K562 (cell line): ENCODE results near the gene KAZN. TPM values are rescaled to one million over a fixed set of nuclear protein-coding genes. Genes with fewer than 3 reads are reported as not detected.

Source experiments
- ATAC-seq: fragments of 200-7000 bp; cut with Tn5 transposase; 3 replicates; pipeline ENCODE4 v1.9.1; 2020; ENCODE audit warnings: moderate library complexity
- BruUV-seq: library from RNA; stranded (reverse); fragments of 400-500 nt; replicated peaks from 2 replicates; lab custom pipeline; 2021; lab: Mats Ljungman, UMichigan
- CTCF ChIA-PET: fragments of 300-600 bp; formaldehyde crosslinking; extraction: SDS; loops from one replicate; lab custom pipeline; 2021; ENCODE audit warnings: low intra/inter-chr PET ratio; lab: Yijun Ruan, JAX
- POLR2A ChIA-PET: fragments of 300-600, 350-650 bp; sonication (Branson Sonifier 250); formaldehyde crosslinking; extraction: SDS; loops from one replicate; lab custom pipeline; 2021; ENCODE audit warnings: antibody characterized with exemption, inconsistent platforms; lab: Yijun Ruan, JAX
- DNase-seq, 4 experiments: peaks; one replicate each; pipeline versions ENCODE4 v3.0.0 to v3.0.0-alpha.2; 2011 to 2018; ENCODE audit warnings: low spot score in 3 of 4, mixed read lengths in 3 of 4; ENCODE audit errors: extremely low read depth in 1 of 4
- FAIRE-seq: peaks from 2 replicates; lab custom pipeline; 2011; peaks lifted over from hg19 to GRCh38; lab: Jason Lieb, UNC
- H2AFZ ChIP-seq: 2 replicates; pipeline ENCODE4 v1.6.0; 2011; ENCODE audit warnings: low read depth, low read length, control low read depth, inconsistent platforms
- H3K27ac ChIP-seq: fragments of 200-600 bp; 3 replicates; pipeline ENCODE4 v1.8.0; 2011; ENCODE audit warnings: low read depth, mild to moderate bottlenecking, control low read depth, inconsistent platforms, low read length, moderate library complexity, mixed read lengths; ENCODE audit errors: extremely low read depth
- H3K27me3 ChIP-seq, 2 experiments: fragments of 300-600 bp in 1 of 2; 2 replicates in 1 of 2; 3 replicates in 1 of 2; pipeline versions ENCODE4 v1.6.0 to v1.8.0; 2011; ENCODE audit warnings: inconsistent platforms in 2 of 2, low read length in 2 of 2, mild to moderate bottlenecking in 1 of 2, mixed read lengths in 1 of 2, moderate library complexity in 1 of 2; ENCODE audit not compliant: control insufficient read depth in 2 of 2, insufficient read depth in 2 of 2
- H3K36me3 ChIP-seq: fragments of 300-600 bp; 3 replicates; pipeline ENCODE4 v1.8.0; 2011; ENCODE audit warnings: mild to moderate bottlenecking, low read length, inconsistent platforms; ENCODE audit not compliant: control insufficient read depth, insufficient read depth
- H3K4me1 ChIP-seq, 2 experiments: fragments of 200-600 bp in 1 of 2; replicated peaks in 1 of 2; 2 replicates in 1 of 2; 3 replicates in 1 of 2; pipeline versions ENCODE4 v1.5.1 to v1.8.0; 2011; ENCODE audit warnings: inconsistent platforms in 2 of 2, low read length in 2 of 2, mild to moderate bottlenecking in 1 of 2, mixed read lengths in 1 of 2, moderate library complexity in 1 of 2; ENCODE audit not compliant: control insufficient read depth in 2 of 2, insufficient read depth in 2 of 2
- H3K4me2 ChIP-seq: 2 replicates; pipeline ENCODE4 v1.6.1; 2011; ENCODE audit warnings: low read length, control low read depth, inconsistent platforms, mixed read lengths; ENCODE audit not compliant: insufficient read depth
- H3K4me3 ChIP-seq: fragments of 200-600 bp; sonication (generic), shearing (Covaris generic); 2 replicates; pipeline ENCODE4 v1.5.1; 2016; ENCODE audit warnings: control low read depth, inconsistent platforms
- H3K79me2 ChIP-seq: fragments of 200-600 bp; 3 replicates; pipeline ENCODE4 v1.8.0; 2011; ENCODE audit warnings: low read length, inconsistent platforms; ENCODE audit not compliant: control insufficient read depth, insufficient read depth
- H3K9ac ChIP-seq, 2 experiments: 2 replicates each; pipeline versions ENCODE4 v1.6.0 to v1.6.1; 2011; ENCODE audit warnings: low read depth in 2 of 2, low read length in 2 of 2, control low read depth in 1 of 2, inconsistent platforms in 1 of 2, mild to moderate bottlenecking in 1 of 2, mixed read lengths in 1 of 2; ENCODE audit not compliant: insufficient read depth in 1 of 2
- H3K9me1 ChIP-seq: one replicate; pipeline ENCODE4 v1.6.0; 2011; ENCODE audit warnings: inconsistent platforms, mild to moderate bottlenecking, low read length, moderate library complexity; ENCODE audit not compliant: control insufficient read depth, insufficient read depth
- H3K9me3 ChIP-seq: replicated peaks from 2 replicates; pipeline ENCODE4 v1.5.1; 2011; ENCODE audit warnings: low read depth, low read length, inconsistent platforms; ENCODE audit not compliant: control insufficient read depth, insufficient read depth
- H4K20me1 ChIP-seq: replicated peaks from 2 replicates; pipeline ENCODE4 v1.6.1; 2011; ENCODE audit warnings: low read length, inconsistent platforms, mixed read lengths; ENCODE audit not compliant: control insufficient read depth, insufficient read depth
- ATF4 ChIP-seq: fragments of 450-650 bp; formaldehyde crosslinking; IDR thresholded peaks from 2 replicates; pipeline ENCODE4 v1.4.0; 2022; ENCODE audit warnings: mild to moderate bottlenecking, moderate library complexity
- BRF1 ChIP-seq: IDR thresholded peaks from 3 replicates; pipeline ENCODE4 v1.6.1; 2011; ENCODE audit warnings: borderline replicate concordance, mild to moderate bottlenecking; ENCODE audit not compliant: insufficient read length; ENCODE audit errors: extremely low read depth
- DEAF1 ChIP-seq: fragments of 450-650 bp; formaldehyde crosslinking; IDR thresholded peaks from 2 replicates; pipeline ENCODE4 v1.4.0; 2020; ENCODE audit warnings: mild to moderate bottlenecking, moderate library complexity
- GABPB2 ChIP-seq: fragments of 250-450 bp; sonication (Bioruptor Pico); conservative IDR thresholded peaks from 2 replicates; pipeline ENCODE4 v1.5.1; 2021; ENCODE audit warnings: mild to moderate bottlenecking
- IRF2 ChIP-seq: sonication (generic); formaldehyde crosslinking; IDR thresholded peaks from 2 replicates; pipeline ENCODE4 v1.8.1; 2022; ENCODE audit warnings: mild to moderate bottlenecking, missing genetic modification reagents
- NELFE ChIP-seq: IDR thresholded peaks from 2 replicates; pipeline ENCODE4 v1.6.1; 2011; ENCODE audit warnings: mild to moderate bottlenecking; ENCODE audit not compliant: insufficient read depth, insufficient read length
- NR4A1 ChIP-seq, 2 experiments: fragments of 250-450 bp in 1 of 2; fragments of 450-650 bp in 1 of 2; sonication (Bioruptor Pico) in 1 of 2; IDR thresholded peaks; 2 replicates each; pipeline versions ENCODE4 v1.4.0 to v1.6.1; 2016 to 2020; ENCODE audit warnings: mild to moderate bottlenecking in 2 of 2, missing compliant biosample characterization in 1 of 2, missing genetic modification characterization in 1 of 2, moderate library complexity in 1 of 2
- PCBP1 ChIP-seq: fragments of 200-400 bp; formaldehyde crosslinking; IDR thresholded peaks from 2 replicates; pipeline ENCODE4 v1.6.1; 2018; ENCODE audit warnings: mild to moderate bottlenecking, low read depth, low read length; ENCODE audit not compliant: poor library complexity, severe bottlenecking
- ZNF12 ChIP-seq: sonication (generic); formaldehyde crosslinking; IDR thresholded peaks from 2 replicates; pipeline ENCODE4 v1.4.0; 2020; ENCODE audit warnings: mild to moderate bottlenecking, missing genetic modification reagents
- ZNF143 ChIP-seq: sonication (generic); formaldehyde crosslinking; IDR thresholded peaks from 2 replicates; pipeline ENCODE4 v1.9.0; 2022; ENCODE audit warnings: mild to moderate bottlenecking, missing genetic modification reagents
- ZNF175 ChIP-seq: fragments of 200-800 bp; sonication (Bioruptor generic); IDR thresholded peaks from 2 replicates; pipeline ENCODE4 v1.6.1; 2016; ENCODE audit warnings: low read depth, mild to moderate bottlenecking, missing genetic modification characterization, missing compliant biosample characterization
- ZNF311 ChIP-seq: fragments of 250-450 bp; sonication (Bioruptor Pico); IDR thresholded peaks from 2 replicates; pipeline ENCODE4 v1.4.0; 2020; ENCODE audit warnings: mild to moderate bottlenecking, moderate library complexity
- WGBS: fragments of 100-300 bp; shearing (Covaris generic); methylation state at CpG from one replicate; pipeline ENCODE4 v1.1.6; 2016; ENCODE audit warnings: low coverage, mixed read lengths; ENCODE audit not compliant: insufficient coverage; ENCODE audit errors: missing lambda C conversion rate; 5-methylcytosine and 5-hydroxymethylcytosine counted together
- in situ Hi-C: fragments of 300-500 bp; cut with MboI; formaldehyde crosslinking; loops from 4 replicates; pipeline ENCODE4 v1.15.0; 2018; ENCODE audit warnings: inconsistent platforms, mixed read lengths
- intact Hi-C: fragments of 100-400 bp; cut with micrococcal nuclease; formaldehyde crosslinking; loops from 2 replicates; pipeline ENCODE4 v1.14.2; 2022
- polyA plus RNA-seq, 8 experiments: library from polyadenylated mRNA; depleted of rRNA in 4 of 8; stranded (reverse) in 5 of 8; unstranded in 3 of 8; fragments of >200 nt; fragmentation: Nextera tagmentation in 2 of 8; fragmentation: Illumina TruSeq in 1 of 8; extraction: Ambion mirVana in 2 of 8; extraction: Trizol in 1 of 8; gene quantifications; 2 replicates each; pipeline versions ENCODE4 v1.2.1 to v1.2.3, GENCODE V29; 2011 to 2014; ENCODE audit warnings: inconsistent platforms in 1 of 8, missing spikeins in 1 of 8
- total RNA-seq, 7 experiments: library from RNA; depleted of rRNA in 6 of 7; stranded (reverse); fragments of >200 nt in 6 of 7; fragmentation: Illumina TruSeq in 2 of 7; extraction: Trizol in 2 of 7; gene quantifications; 2 replicates each; pipeline versions ENCODE4 v1.2.1 to v1.2.3, GENCODE V29; 2011 to 2021; ENCODE audit warnings: low replicate concordance in 1 of 7

The KAZN gene
- total and polyA plus RNA-seq, 9 of the 15 experiments (the other 6 are each of a cell fraction or from before 2014, with no cell fraction given) = 2.1 to 21.6 (median 5.4) TPM

GRCh38 chr1:15150376-15150775, 551.9 kb downstream of the KAZN start:
- Histone ChIP-seq H3K4me2 (no peak overlapping the region), H3K27me3 (peaks cover 26 to 79% of the 10 kb centered on the region in 2 experiments), H3K79me2 (no peaks in the 10 kb centered on the region), H3K36me3 (no peaks in the 10 kb centered on the region), H2AFZ (no peak overlapping the region), H3K9me3 (no peaks in the 10 kb centered on the region), H4K20me1 (no peaks in the 10 kb centered on the region), H3K27ac (no peak overlapping the region), H3K9me1 (no peaks in the 10 kb centered on the region), H3K4me3 (no peak overlapping the region), H3K4me1 (peaks cover 6 to 26% of the 10 kb centered on the region in 2 experiments), H3K9ac (no peak overlapping the region)
- intact Hi-C loops = loop anchor here (10.0 kb wide), 1 partner anchor 284 kb away; the partner anchor contains the start of gene CTRC
- in situ Hi-C loops = loop anchor here (5.0 kb wide), 2 partner anchors 107 to 282 kb away; no protein-coding TSS in a partner anchor
- ChIA-PET POLR2A (interaction anchor here (0.8 kb wide), 1 partner anchor 22 kb away, joined by 3 read pairs; no protein-coding TSS in a partner anchor), CTCF (no interaction called here)
- no TSS peak for BruUV-seq
- no peak for TF ChIP-seq PCBP1
- TF ChIP-seq ZNF12 (CRISPR knock-in tag) = peak; percentile 95
- TF ChIP-seq ZNF143 = no peak
- DNase-seq (no peak), FAIRE-seq (no peak), ATAC-seq (no peak)
- WGBS = 0% methylated on average over 3 of the region's 3 CpGs

GRCh38 chr1:15151377-15151806, 552.9 kb downstream of the KAZN start:
- H3K27me3 ChIP-seq = peaks cover 20 to 79% of the 10 kb centered on the region in 2 experiments
- no peak overlapping the region for H3K4me3 ChIP-seq
- H3K4me1 ChIP-seq = peaks cover 6 to 26% of the 10 kb centered on the region in 2 experiments
- in situ Hi-C loops (loop anchor here (5.0 kb wide), 2 partner anchors 106 to 281 kb away; no protein-coding TSS in a partner anchor), intact Hi-C loops (loop anchor here (10.0 kb wide), 1 partner anchor 283 kb away; the partner anchor contains the start of gene CTRC)
- no peak overlapping the region for H3K4me2 ChIP-seq
- no peaks in the 10 kb centered on the region for H3K9me3 ChIP-seq
- no peaks in the 10 kb centered on the region for H3K36me3 ChIP-seq
- no peaks in the 10 kb centered on the region for H3K79me2 ChIP-seq
- H3K9me1 ChIP-seq = no peaks in the 10 kb centered on the region
- ATAC-seq (no peak), FAIRE-seq (no peak), DNase-seq (no peak)
- 0 out of 2 replicates have a peak, but pooled peaks cover under 1% of the 10 kb centered on the region for H4K20me1 ChIP-seq
- no peak overlapping the region for H3K27ac ChIP-seq
- CTCF ChIA-PET = interaction anchor here (1.8 kb wide), 1 partner anchor 122 kb away, joined by 13 read pairs; no protein-coding TSS in a partner anchor
- no TSS peak for BruUV-seq
- no peak overlapping the region for H2AFZ ChIP-seq
- WGBS = 2% methylated on average over 5 of the region's 5 CpGs
- no peak overlapping the region for H3K9ac ChIP-seq
- POLR2A ChIA-PET = interaction anchor here (0.6 to 1.8 kb wide), 3 partner anchors 10 to 191 kb away, joined by 3 to 5 read pairs (median 4); no protein-coding TSS in a partner anchor
- TF ChIP-seq ZNF311 (CRISPR knock-in tag) (no peak), IRF2 (CRISPR knock-in tag) (no peak), BRF1 (no peak), NR4A1 (CRISPR knock-in tag; IDR thresholded peaks at IDR 0.05) (no peak), NR4A1 (tag; IDR thresholded peaks at IDR 0.05) (no peak), ATF4 (0 out of 2 replicates have a peak, but pooled peaks have one; percentile 41), GABPB2 (no peak), NELFE (no peak), ZNF175 (CRISPR knock-in tag) (peak; percentile 34; the same call in 1 of the 2 replicates), DEAF1 (CRISPR knock-in tag) (0 out of 2 replicates have a peak, but pooled peaks have one; percentile 3)
